SU-DHL-6 (cell line): ENCODE measurements around the gene CLASP1.

Source experiments
- H2AFZ ChIP-seq: fragments of 200-600 bp; sonication (generic); 2 replicates; pipeline ENCODE4 v1.6.1; 2014; ENCODE audit warnings: low read depth, mild to moderate bottlenecking, moderate library complexity, mixed read lengths, antibody characterized with exemption, low read length; ENCODE audit not compliant: severe bottlenecking
- H3F3A ChIP-seq: fragments of 200-600 bp; shearing (Covaris generic); 2 replicates; pipeline ENCODE4 v1.6.0; 2016; ENCODE audit warnings: antibody characterized with exemption, mild to moderate bottlenecking; ENCODE audit not compliant: insufficient read depth
- H3K27ac ChIP-seq: fragments of 200-600 bp; sonication (generic); 2 replicates; pipeline ENCODE4 v1.5.1; 2016; ENCODE audit warnings: low read depth, mild to moderate bottlenecking, low read length, moderate library complexity, mixed read lengths
- H3K27me3 ChIP-seq: fragments of 200-600 bp; sonication (generic), shearing (Covaris generic); 2 replicates; pipeline ENCODE4 v1.6.0; 2014; ENCODE audit warnings: mild to moderate bottlenecking, low read length
- H3K36me3 ChIP-seq: fragments of 200-600 bp; sonication (generic); 2 replicates; pipeline ENCODE4 v1.6.1; 2014; ENCODE audit warnings: mild to moderate bottlenecking, low read length, mixed read lengths
- H3K4me2 ChIP-seq: fragments of 300-600, 200-600 bp; shearing (Covaris generic), sonication (generic); 2 replicates; pipeline ENCODE4 v1.6.0; 2014; ENCODE audit warnings: low read length, low read depth, mild to moderate bottlenecking; ENCODE audit not compliant: poor library complexity, severe bottlenecking
- H3K4me3 ChIP-seq: fragments of 200-600 bp; sonication (generic); 2 replicates; pipeline ENCODE4 v1.5.1; 2014; ENCODE audit warnings: antibody characterized with exemption, low read length, mild to moderate bottlenecking, mixed read lengths; ENCODE audit not compliant: insufficient read depth, poor library complexity, severe bottlenecking
- H3K79me2 ChIP-seq: fragments of 200-600 bp; sonication (generic); 2 replicates; pipeline ENCODE4 v1.6.1; 2014; ENCODE audit warnings: mild to moderate bottlenecking, low read length, moderate library complexity; ENCODE audit not compliant: insufficient read depth
- H3K9ac ChIP-seq: fragments of 200-600 bp; sonication (generic); 2 replicates; pipeline ENCODE4 v1.7.0; 2014; ENCODE audit warnings: mild to moderate bottlenecking, low read length
- H3K9me2 ChIP-seq: fragments of 200-600 bp; sonication (generic); replicated peaks from 2 replicates; pipeline ENCODE4 v1.6.1; 2014; ENCODE audit warnings: low read length; ENCODE audit not compliant: insufficient read depth
- H3K9me3 ChIP-seq: fragments of 200-600 bp; sonication (generic); 2 replicates; pipeline ENCODE4 v1.6.1; 2014; ENCODE audit warnings: low read length, mixed read lengths; ENCODE audit not compliant: insufficient read depth
- H4K20me1 ChIP-seq: fragments of 200-600 bp; sonication (generic); 2 replicates; pipeline ENCODE4 v1.6.1; 2014; ENCODE audit warnings: low read depth, mild to moderate bottlenecking, antibody characterized with exemption, low read length, moderate library complexity, mixed read lengths
- CTCF ChIP-seq: fragments of 200-600 bp; sonication (generic); IDR thresholded peaks from one replicate; pipeline ENCODE4 v1.5.1; 2017; ENCODE audit warnings: antibody characterized with exemption, mild to moderate bottlenecking, low read length, moderate library complexity; ENCODE audit not compliant: insufficient read depth, poor library complexity, severe bottlenecking
- EZH2phosphoT487 ChIP-seq: fragments of 200-600 bp; sonication (generic), shearing (Covaris generic); conservative IDR thresholded peaks from 2 replicates; pipeline ENCODE4 v1.6.1; 2018; ENCODE audit warnings: mild to moderate bottlenecking, antibody characterized with exemption, low read length, moderate library complexity, mixed read lengths

Gene CLASP1

GRCh38 chr2:121427187-121427689, 222.0 kb downstream of the CLASP1 start:
- Histone ChIP-seq H3K27ac (no peak overlapping the region), H3K27me3 (no peaks in the 10 kb centered on the region), H3K36me3 (peaks cover 11% of the 10 kb centered on the region; the same call in 1 of the 2 replicates), H3F3A (no peaks in the 10 kb centered on the region), H3K9me3 (no peaks in the 10 kb centered on the region), H4K20me1 (no peaks in the 10 kb centered on the region), H2AFZ (no peak overlapping the region), H3K9ac (no peak overlapping the region), H3K4me2 (no peak overlapping the region), H3K79me2 (no peaks in the 10 kb centered on the region), H3K4me3 (no peak overlapping the region), H3K9me2 (no peaks in the 10 kb centered on the region)
- no peak for TF ChIP-seq EZH2phosphoT487

- Histone ChIP-seq H3K27ac (no peak overlapping the region), H3K4me3 (no peak overlapping the region), H3F3A (no peaks in the 10 kb centered on the region), H3K9me2 (no peaks in the 10 kb centered on the region), H2AFZ (no peak overlapping the region), H3K79me2 (no peaks in the 10 kb centered on the region), H3K9ac (no peak overlapping the region), H3K27me3 (no peaks in the 10 kb centered on the region), H3K9me3 (no peaks in the 10 kb centered on the region), H3K4me2 (no peak overlapping the region), H3K36me3 (peaks cover 10% of the 10 kb centered on the region; the same call in 1 of the 2 replicates), H4K20me1 (no peaks in the 10 kb centered on the region)
- TF ChIP-seq EZH2phosphoT487 (no peak), CTCF (no peak)
These were observed 228.8 kb downstream of the CLASP1 start for GRCh38 chr2:121420486-121420885.

- no peak overlapping the region for H3K4me2 ChIP-seq
- no peaks in the 10 kb centered on the region; the same call in 1 of the 2 replicates for H3K79me2 ChIP-seq
- peaks cover 6% of the 10 kb centered on the region; the same call in 1 of the 2 replicates for H3K36me3 ChIP-seq
- no peaks in the 10 kb centered on the region for H3K27me3 ChIP-seq
- H3K9me2 ChIP-seq = no peaks in the 10 kb centered on the region
- TF ChIP-seq EZH2phosphoT487 = no peak
- TF ChIP-seq CTCF = no peak
- no peak overlapping the region for H2AFZ ChIP-seq
- H3K9me3 ChIP-seq = no peaks in the 10 kb centered on the region
- no peaks in the 10 kb centered on the region for H3F3A ChIP-seq
- H3K9ac ChIP-seq = no peak overlapping the region
- no peak overlapping the region for H3K27ac ChIP-seq
- no peak overlapping the region for H3K4me3 ChIP-seq
- H4K20me1 ChIP-seq = no peaks in the 10 kb centered on the region
These were observed 230.1 kb downstream of the CLASP1 start for GRCh38 chr2:121419081-121419699.

- no peak overlapping the region for H3K27ac ChIP-seq
- TF ChIP-seq EZH2phosphoT487 (no peak), CTCF (no peak)
- no peaks in the 10 kb centered on the region for H3K27me3 ChIP-seq
- peaks cover 6% of the 10 kb centered on the region; the same call in 1 of the 2 replicates for H3K36me3 ChIP-seq
- no peaks in the 10 kb centered on the region; the same call in 1 of the 2 replicates for H3K79me2 ChIP-seq
- no peak overlapping the region for H3K4me2 ChIP-seq
- H3K4me3 ChIP-seq = no peak overlapping the region
- no peaks in the 10 kb centered on the region for H4K20me1 ChIP-seq
- H3K9me3 ChIP-seq = no peaks in the 10 kb centered on the region
- H2AFZ ChIP-seq = no peak overlapping the region
- no peaks in the 10 kb centered on the region for H3F3A ChIP-seq
- no peak overlapping the region for H3K9ac ChIP-seq
- H3K9me2 ChIP-seq = no peaks in the 10 kb centered on the region
These were observed 230.7 kb downstream of the CLASP1 start for GRCh38 chr2:121418494-121419058.
